HG02642 (cell line): Measurements from ENCODE around the gene NDUFA12.
A peak's percentile ranks its signal among the peaks of the same experiment; 100 is the strongest.
"Not testable (repeated sequence)": the region's sequence is repeated elsewhere in the genome, so short reads cannot be mapped to it uniquely, and the experiment has no call there.

Source experiments
- ATAC-seq: cut with Tn5 transposase; IDR thresholded peaks from one replicate; pipeline ENCODE4 v1.9.1; 2021; ENCODE audit warnings: mild to moderate bottlenecking; ENCODE audit not compliant: unreplicated experiment, poor library complexity

Gene NDUFA12

GRCh38 chr12:95003213-95003920 is at the start of gene NDUFA12:
TSS of gene NDUFA12 (minus strand) at chr12:95003697. CDS start at chr12:95003680, 17 bp downstream.
- peak; percentile 100 for ATAC-seq

- ATAC-seq, result no peak
These were observed 47.7 kb upstream of the NDUFA12 start for GRCh38 chr12:95051241-95051640.

- ATAC-seq, result no peak
These were observed 34.4 kb upstream of the NDUFA12 start for GRCh38 chr12:95037906-95038305.

- ATAC-seq, result no peak
These were observed 31.3 kb upstream of the NDUFA12 start for GRCh38 chr12:95034750-95035149.

GRCh38 chr12:95022477-95022876 is 19.0 kb upstream of the NDUFA12 start:
- no peak for ATAC-seq

- ATAC-seq, result no peak
These were observed 14.0 kb upstream of the NDUFA12 start for GRCh38 chr12:95017482-95017881.

GRCh38 chr12:95016120-95016519 is 12.6 kb upstream of the NDUFA12 start:
- ATAC-seq, result no peak

GRCh38 chr12:95014554-95014953 is 11.1 kb upstream of the NDUFA12 start:
- no peak for ATAC-seq

GRCh38 chr12:95006206-95006605 is 2.7 kb upstream of the NDUFA12 start:
- ATAC-seq, result no peak

GRCh38 chr12:95004610-95005009 is 1.1 kb upstream of the NDUFA12 start:
- no peak for ATAC-seq

GRCh38 chr12:95003921-95004272 is 400 bp upstream of the NDUFA12 start:
- ATAC-seq, result peak; percentile 6

- no peak for ATAC-seq
These were observed 743 bp downstream of the NDUFA12 start for GRCh38 chr12:95002754-95003153.

- no peak for ATAC-seq
These were observed 5.2 kb downstream of the NDUFA12 start for GRCh38 chr12:94998326-94998725.

- ATAC-seq, result no peak
These were observed 5.8 kb downstream of the NDUFA12 start for GRCh38 chr12:94997726-94998125.

- ATAC-seq, result no peak
These were observed 6.4 kb downstream of the NDUFA12 start for GRCh38 chr12:94997061-94997460.

GRCh38 chr12:94994312-94994711 is 9.2 kb downstream of the NDUFA12 start:
- ATAC-seq, result no peak

GRCh38 chr12:94993855-94994254 is 9.6 kb downstream of the NDUFA12 start:
- not testable (repeated sequence) for ATAC-seq

- ATAC-seq, result no peak
These were observed 13.3 kb downstream of the NDUFA12 start for GRCh38 chr12:94990222-94990621.

GRCh38 chr12:94988471-94988870 is 15.0 kb downstream of the NDUFA12 start:
- no peak for ATAC-seq

GRCh38 chr12:94987801-94988200 is 15.7 kb downstream of the NDUFA12 start:
- ATAC-seq, result no peak

- ATAC-seq, result no peak
These were observed 16.3 kb downstream of the NDUFA12 start for GRCh38 chr12:94987076-94987669.

- ATAC-seq, result not testable (repeated sequence)
These were observed 18.4 kb downstream of the NDUFA12 start for GRCh38 chr12:94985099-94985498.
